ENCODE measurements around the gene TMEM269.

GRCh38 chr1:42752284-42752683 lies 32.5 kb upstream of the TMEM269 start:
- TF ChIP-seq EZH2 (IDR thresholded peaks at IDR 0.05; ENCODE audit: insufficient read depth, poor library complexity, severe bottlenecking), result no peak
- no peak for TF ChIP-seq EZH2phosphoT487 (IDR thresholded peaks at IDR 0.05; ENCODE audit: insufficient read depth, low read depth)
